GM23248 (cell line): ENCODE results near the gene CCDC170.
"Not testable (repeated sequence)": the region's sequence is repeated elsewhere in the genome, so short reads cannot be mapped to it uniquely, and the experiment has no call there.

ENCODE experiments used
- EZH2 ChIP-seq: fragments of 200-600 bp; sonication (generic); IDR thresholded peaks from 2 replicates; pipeline ENCODE4 v1.6.1; 2018; ENCODE audit warnings: antibody characterized with exemption, mild to moderate bottlenecking; ENCODE audit not compliant: insufficient read depth, poor library complexity, severe bottlenecking
- EZH2phosphoT487 ChIP-seq: fragments of 200-600 bp; sonication (generic); IDR thresholded peaks from 2 replicates; pipeline ENCODE4 v1.6.1; 2018; ENCODE audit warnings: antibody characterized with exemption, moderate library complexity, mild to moderate bottlenecking, low read depth; ENCODE audit not compliant: insufficient read depth

DNA sequence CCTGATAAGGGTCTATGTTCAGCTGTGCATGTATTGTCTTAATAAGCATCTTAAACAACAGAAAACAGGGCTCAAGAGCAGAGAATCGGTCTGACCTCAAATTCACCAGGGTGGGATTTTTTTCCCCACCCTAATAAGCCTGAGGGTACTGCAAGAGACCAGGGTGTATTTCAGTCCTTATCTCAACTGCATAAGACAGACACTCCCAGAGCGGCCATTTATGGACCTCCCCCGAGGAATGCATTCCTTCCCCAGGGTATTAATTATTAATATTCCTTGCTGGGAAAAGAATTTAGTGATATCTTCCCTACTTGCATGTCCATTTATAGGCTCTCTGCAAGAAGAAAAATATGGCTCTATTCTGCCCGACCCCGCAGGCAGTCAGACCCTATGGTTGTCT, 25.2 kb downstream of the CCDC170 start:
- not testable (repeated sequence) for TF ChIP-seq EZH2phosphoT487, EZH2
